AG10803 (cell line): ENCODE results near the gene AVPI1.
A peak's percentile ranks its signal among the peaks of the same experiment; 100 is the strongest.
"Not testable (repeated sequence)": the region's sequence is repeated elsewhere in the genome, so short reads cannot be mapped to it uniquely, and the experiment has no call there.

ENCODE experiments used
- DNase-seq: peaks from one replicate; pipeline ENCODE4 v3.0.0; 2010; ENCODE audit warnings: low read depth
- H3K4me3 ChIP-seq: 2 replicates; pipeline ENCODE4 v1.5.1; 2011; ENCODE audit warnings: mild to moderate bottlenecking, low read length, control low read depth
- TF ChIP-seq, protein P1 (sequence below): conservative IDR thresholded peaks from 2 replicates; pipeline ENCODE4 v1.5.1; 2011; ENCODE audit warnings: mild to moderate bottlenecking, low read length, control low read depth, inconsistent platforms

AVPI1 gene

DNA sequence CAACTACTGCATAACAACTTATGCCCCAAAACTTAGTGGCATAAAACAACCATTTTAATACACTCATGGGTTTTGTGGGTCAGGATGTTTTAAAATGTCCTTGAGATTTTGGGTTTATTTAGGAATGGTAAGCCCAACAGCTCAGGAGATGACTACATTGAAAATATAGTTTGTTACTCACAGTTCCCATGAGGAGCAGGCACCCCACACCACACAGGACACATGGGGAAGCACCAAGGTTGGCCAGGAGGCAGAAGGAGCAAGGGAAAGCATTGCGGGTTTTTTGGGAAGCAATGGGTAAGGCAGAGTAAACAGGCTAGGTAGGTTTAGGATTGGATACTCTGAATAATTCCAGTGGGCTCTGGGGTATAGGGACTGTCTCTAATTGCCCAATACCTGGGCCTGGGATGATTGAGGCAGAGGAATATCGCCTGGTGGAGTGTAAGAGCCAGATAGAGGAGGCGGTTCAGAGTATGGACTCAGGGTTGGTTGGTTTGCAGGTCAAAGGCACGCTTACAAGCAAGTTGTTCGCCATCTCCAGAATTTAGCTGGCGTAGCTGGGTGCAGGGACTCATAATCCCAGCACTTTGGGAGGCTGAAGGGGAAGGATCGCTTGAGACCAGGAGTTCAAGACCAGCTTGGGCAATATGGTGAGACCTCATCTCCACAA lies 16.5 kb upstream of the AVPI1 start:
- no peak overlapping the region for H3K4me3 ChIP-seq
- no peak for DNase-seq
- TF ChIP-seq, protein P1, sequence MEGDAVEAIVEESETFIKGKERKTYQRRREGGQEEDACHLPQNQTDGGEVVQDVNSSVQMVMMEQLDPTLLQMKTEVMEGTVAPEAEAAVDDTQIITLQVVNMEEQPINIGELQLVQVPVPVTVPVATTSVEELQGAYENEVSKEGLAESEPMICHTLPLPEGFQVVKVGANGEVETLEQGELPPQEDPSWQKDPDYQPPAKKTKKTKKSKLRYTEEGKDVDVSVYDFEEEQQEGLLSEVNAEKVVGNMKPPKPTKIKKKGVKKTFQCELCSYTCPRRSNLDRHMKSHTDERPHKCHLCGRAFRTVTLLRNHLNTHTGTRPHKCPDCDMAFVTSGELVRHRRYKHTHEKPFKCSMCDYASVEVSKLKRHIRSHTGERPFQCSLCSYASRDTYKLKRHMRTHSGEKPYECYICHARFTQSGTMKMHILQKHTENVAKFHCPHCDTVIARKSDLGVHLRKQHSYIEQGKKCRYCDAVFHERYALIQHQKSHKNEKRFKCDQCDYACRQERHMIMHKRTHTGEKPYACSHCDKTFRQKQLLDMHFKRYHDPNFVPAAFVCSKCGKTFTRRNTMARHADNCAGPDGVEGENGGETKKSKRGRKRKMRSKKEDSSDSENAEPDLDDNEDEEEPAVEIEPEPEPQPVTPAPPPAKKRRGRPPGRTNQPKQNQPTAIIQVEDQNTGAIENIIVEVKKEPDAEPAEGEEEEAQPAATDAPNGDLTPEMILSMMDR = no peak

GRCh38 chr10:97701438-97702069 lies 14.5 kb upstream of the AVPI1 start:
- DNase-seq = peak; percentile 76
- TF ChIP-seq, protein P1 = peak; percentile 98
- H3K4me3 ChIP-seq = no peak overlapping the region

DNA sequence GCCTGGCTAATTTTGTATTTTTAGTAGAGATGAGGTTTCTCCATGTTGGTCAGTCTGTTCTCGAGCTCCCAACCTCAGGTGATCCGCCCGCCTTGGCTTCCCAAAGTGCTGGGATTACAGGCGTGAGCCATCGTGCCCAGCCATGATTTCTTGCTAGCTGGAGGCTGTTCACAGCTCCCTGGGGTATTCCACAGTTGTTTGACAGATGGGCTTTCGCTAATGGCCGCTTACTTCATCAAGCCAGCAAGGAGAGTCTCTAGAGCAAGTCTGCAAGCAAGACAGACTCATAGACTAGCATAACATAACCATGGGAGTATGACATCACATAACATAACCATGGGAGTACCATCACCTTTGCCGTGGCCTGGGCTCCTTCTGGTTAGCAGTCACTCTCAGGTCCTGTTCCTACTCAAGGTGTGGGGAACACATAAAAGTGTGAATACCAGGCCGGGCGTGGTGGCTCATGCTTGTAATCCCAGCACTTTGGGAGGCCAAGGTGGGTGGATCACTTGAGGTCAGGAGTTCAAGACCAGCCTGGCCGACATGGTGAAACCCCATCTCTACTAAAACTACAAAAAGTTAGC lies 11.1 kb upstream of the AVPI1 start:
- H3K4me3 ChIP-seq, DNase-seq: not testable (repeated sequence)

- no peak overlapping the region for H3K4me3 ChIP-seq
- DNase-seq = no peak
- TF ChIP-seq, protein P1 = no peak
Measured at GRCh38 chr10:97690133-97690532, 3.1 kb upstream of the AVPI1 start.

DNA sequence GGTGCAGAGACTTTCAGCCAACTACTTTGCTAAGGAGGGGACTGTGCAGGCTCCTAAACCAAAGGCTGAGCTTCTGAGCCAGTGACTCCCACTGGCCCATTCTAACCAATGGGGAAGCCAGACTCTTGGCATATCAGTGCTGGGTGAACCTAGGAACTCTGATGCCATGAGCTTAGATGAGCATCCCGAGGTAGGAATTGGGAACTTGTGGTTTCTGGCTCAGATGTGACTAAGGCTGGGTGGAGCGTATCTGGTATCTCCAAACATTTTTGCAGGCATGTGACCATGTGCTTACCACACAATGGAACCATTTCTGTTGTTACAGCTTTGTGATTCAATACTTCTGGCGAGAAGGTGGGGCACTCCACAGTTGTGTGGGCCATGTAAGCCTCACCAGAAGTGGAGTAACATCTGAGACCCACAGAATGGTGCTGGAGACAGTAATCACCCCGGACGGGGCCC lies 2.5 kb upstream of the AVPI1 start:
- TF ChIP-seq, protein P1 = no peak
- DNase-seq = peak; percentile 98
- no peak overlapping the region for H3K4me3 ChIP-seq

GRCh38 chr10:97687785-97688781 lies 1.0 kb upstream of the AVPI1 start:
- TF ChIP-seq, protein P1 = no peak; the same call in 1 of the 2 replicates
- H3K4me3 ChIP-seq = peak overlapping the region; percentile 44
- DNase-seq = peak; percentile 85
